Suprapubic skin (tissue), 4 donors: ENCODE data around the gene TAF6L. TPM values are rescaled to one million over a fixed set of nuclear protein-coding genes. Genes with fewer than 3 reads are reported as not detected.

Experiments
- DNase-seq, 2 donors: peaks; one replicate each; pipeline ENCODE4 v3.0.0-alpha.2; 2019; ENCODE audit warnings: low spot score in 2 of 2
- H3K27ac ChIP-seq: fragments of 200-600 bp; sonication (generic); one replicate; pipeline ENCODE4 v1.5.1; 2019
- H3K27me3 ChIP-seq: fragments of 200-600 bp; sonication (generic); one replicate; pipeline ENCODE4 v1.5.1; 2019
- H3K36me3 ChIP-seq: fragments of 200-600 bp; sonication (generic); one replicate; pipeline ENCODE4 v1.5.1; 2019
- H3K4me1 ChIP-seq: fragments of 200-600 bp; sonication (generic); one replicate; pipeline ENCODE4 v1.5.1; 2019
- H3K4me3 ChIP-seq: fragments of 200-600 bp; sonication (generic); one replicate; pipeline ENCODE4 v1.5.1; 2019; ENCODE audit warnings: mild to moderate bottlenecking
- H3K9me3 ChIP-seq: fragments of 200-600 bp; sonication (generic); one replicate; pipeline ENCODE4 v1.5.1; 2019
- EP300 ChIP-seq: sonication (generic); formaldehyde crosslinking; IDR thresholded peaks from one replicate; pipeline ENCODE4 v1.6.1; 2017; ENCODE audit warnings: antibody characterized with exemption
- POLR2A ChIP-seq, 2 donors: fragments of 450-650 bp; IDR thresholded peaks; one replicate each; pipeline ENCODE4 v1.6.1; 2017; ENCODE audit warnings: antibody characterized with exemption in 2 of 2, mild to moderate bottlenecking in 2 of 2, moderate library complexity in 2 of 2
- POLR2AphosphoS5 ChIP-seq, 3 donors: sonication (generic); formaldehyde crosslinking; IDR thresholded peaks; one replicate each; pipeline ENCODE4 v1.6.1; 2017; ENCODE audit warnings: antibody characterized with exemption in 3 of 3
- WGBS: methylation state at CpG from one replicate; pipeline ENCODE4 v1.1.5; 2018; 5-methylcytosine and 5-hydroxymethylcytosine counted together
- total RNA-seq, 4 donors: library from RNA; depleted of rRNA; stranded (reverse); fragments of >200 nt; gene quantifications; one replicate each; pipeline ENCODE4 v1.1.0, GENCODE V29; 2016
- TF ChIP-seq, protein P1 (sequence below), 2 donors: fragments of 200-600 bp in 1 of 2; fragments of 450-650 bp in 1 of 2; sonication (generic) in 1 of 2; IDR thresholded peaks; one replicate each; pipeline ENCODE4 v1.5.1; 2016 to 2019; ENCODE audit warnings: antibody characterized with exemption in 2 of 2, mild to moderate bottlenecking in 1 of 2, moderate library complexity in 1 of 2

Gene TAF6L
- total RNA-seq, 4 donors from 2014 or later: 10.2 to 48.7 (median 21.9) TPM

DNA sequence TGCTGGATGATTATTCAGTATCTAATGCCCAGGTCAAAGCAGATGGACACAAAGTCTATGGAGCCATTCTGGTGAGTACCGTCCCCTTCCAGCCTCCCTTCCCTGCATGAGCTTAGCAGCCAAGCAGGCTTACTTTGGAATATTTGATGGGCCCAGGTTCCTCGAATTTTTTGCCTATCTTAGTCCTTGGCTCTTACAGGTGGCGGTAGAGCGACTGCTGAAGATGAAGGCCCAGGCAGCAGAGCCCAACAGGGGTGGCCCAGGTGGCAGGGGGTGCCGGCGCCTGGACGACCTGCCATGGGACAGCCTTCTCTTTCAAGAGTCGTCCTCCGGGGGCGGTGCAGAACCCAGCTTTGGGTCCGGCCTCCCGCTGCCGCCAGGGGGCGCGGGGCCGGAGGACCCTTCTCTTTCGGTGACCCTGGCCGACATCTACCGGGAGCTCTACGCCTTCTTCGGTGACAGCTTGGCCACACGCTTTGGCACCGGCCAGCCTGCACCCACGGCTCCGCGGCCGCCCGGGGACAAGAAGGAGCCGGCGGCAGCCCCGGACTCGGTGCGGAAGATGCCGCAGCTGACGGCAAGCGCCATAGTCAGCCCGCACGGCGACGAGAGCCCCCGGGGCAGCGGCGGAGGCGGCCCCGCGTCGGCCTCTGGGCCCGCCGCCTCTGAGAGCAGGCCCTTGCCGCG is 15.3 kb downstream of the TAF6L start:
- Histone ChIP-seq H3K36me3 (peaks cover 29% of the 10 kb centered on the region), H3K4me1 (peaks cover 48% of the 10 kb centered on the region), H3K27ac (peak overlapping the region; percentile 95), H3K27me3 (no peaks in the 10 kb centered on the region), H3K9me3 (no peaks in the 10 kb centered on the region), H3K4me3 (peak overlapping the region; percentile 84)
- DNase-seq: peak; percentile 92 to 93
- TF ChIP-seq POLR2AphosphoS5 (IDR thresholded peaks at IDR 0.05): peak in 2 of 3 donors; percentile 44 to 66
- no peak for TF ChIP-seq EP300
- TF ChIP-seq, protein P1, sequence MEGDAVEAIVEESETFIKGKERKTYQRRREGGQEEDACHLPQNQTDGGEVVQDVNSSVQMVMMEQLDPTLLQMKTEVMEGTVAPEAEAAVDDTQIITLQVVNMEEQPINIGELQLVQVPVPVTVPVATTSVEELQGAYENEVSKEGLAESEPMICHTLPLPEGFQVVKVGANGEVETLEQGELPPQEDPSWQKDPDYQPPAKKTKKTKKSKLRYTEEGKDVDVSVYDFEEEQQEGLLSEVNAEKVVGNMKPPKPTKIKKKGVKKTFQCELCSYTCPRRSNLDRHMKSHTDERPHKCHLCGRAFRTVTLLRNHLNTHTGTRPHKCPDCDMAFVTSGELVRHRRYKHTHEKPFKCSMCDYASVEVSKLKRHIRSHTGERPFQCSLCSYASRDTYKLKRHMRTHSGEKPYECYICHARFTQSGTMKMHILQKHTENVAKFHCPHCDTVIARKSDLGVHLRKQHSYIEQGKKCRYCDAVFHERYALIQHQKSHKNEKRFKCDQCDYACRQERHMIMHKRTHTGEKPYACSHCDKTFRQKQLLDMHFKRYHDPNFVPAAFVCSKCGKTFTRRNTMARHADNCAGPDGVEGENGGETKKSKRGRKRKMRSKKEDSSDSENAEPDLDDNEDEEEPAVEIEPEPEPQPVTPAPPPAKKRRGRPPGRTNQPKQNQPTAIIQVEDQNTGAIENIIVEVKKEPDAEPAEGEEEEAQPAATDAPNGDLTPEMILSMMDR (IDR thresholded peaks at IDR 0.05): peak; percentile 89 to 90
- TF ChIP-seq POLR2A (IDR thresholded peaks at IDR 0.05): no peak
- WGBS: 2% methylated on average over 16 of the region's 51 CpGs

DNA sequence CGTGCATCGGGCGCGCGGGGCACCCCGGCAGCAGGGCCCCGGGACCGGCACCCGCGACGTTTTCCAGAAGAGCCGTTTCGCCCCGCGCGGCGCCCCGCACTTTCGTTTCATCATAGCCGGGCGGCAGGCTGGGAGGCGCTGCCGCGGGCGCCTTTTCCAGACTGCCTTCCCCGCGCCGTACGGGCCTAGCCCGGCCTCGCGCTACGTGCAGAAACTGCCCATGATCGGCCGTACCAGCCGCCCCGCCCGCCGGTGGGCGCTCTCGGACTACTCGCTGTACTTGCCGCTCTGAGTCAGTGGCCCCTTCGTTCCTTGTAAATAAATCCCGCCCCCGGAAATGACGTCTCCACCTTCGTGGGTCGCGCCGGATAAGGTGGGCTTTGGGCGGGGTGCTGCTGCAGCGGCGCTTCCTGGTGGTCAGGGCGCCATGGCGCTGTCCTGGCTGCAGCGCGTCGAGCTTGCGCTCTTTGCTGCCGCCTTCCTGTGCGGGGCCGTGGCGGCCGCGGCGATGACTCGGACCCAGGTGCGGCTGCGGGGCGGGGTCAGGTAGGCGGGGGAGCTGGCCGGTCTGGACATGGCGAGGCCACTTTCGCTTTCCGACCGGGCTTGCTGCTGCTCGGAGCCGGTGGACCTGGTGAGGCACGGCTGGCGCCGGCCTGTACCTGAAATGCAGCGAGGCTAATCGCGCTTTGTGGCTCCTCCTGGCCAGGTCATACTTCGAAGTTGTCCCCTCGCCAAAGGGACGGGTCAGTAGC is 16.0 kb downstream of the TAF6L start, which contains the start of gene TMEM179B:
TMEM179B (plus strand) TSS at position 398 of the 755 bp plus-strand sequence; CDS start at position 428, 30 bp downstream.
- DNase-seq: peak; percentile 99 to 100
- H3K36me3 ChIP-seq: peaks cover 24% of the 10 kb centered on the region
- WGBS: under 1% methylated on average over 22 of the region's 88 CpGs
- TF ChIP-seq POLR2A (IDR thresholded peaks at IDR 0.05): peak; percentile 56 to 93
- peak; percentile 94 to 97 (median 97) for TF ChIP-seq POLR2AphosphoS5 (IDR thresholded peaks at IDR 0.05)
- TF ChIP-seq, protein P1 (IDR thresholded peaks at IDR 0.05): peak; percentile 29 to 37
- TF ChIP-seq EP300: no peak
- peaks cover 51% of the 10 kb centered on the region for H3K4me1 ChIP-seq
- H3K27ac ChIP-seq: peak within 1 kb of the TSS; percentile 95
- no peaks in the 10 kb centered on the region for H3K9me3 ChIP-seq
- peak within 1 kb of the TSS; percentile 84 for H3K4me3 ChIP-seq
- H3K27me3 ChIP-seq: no peaks in the 10 kb centered on the region

DNA sequence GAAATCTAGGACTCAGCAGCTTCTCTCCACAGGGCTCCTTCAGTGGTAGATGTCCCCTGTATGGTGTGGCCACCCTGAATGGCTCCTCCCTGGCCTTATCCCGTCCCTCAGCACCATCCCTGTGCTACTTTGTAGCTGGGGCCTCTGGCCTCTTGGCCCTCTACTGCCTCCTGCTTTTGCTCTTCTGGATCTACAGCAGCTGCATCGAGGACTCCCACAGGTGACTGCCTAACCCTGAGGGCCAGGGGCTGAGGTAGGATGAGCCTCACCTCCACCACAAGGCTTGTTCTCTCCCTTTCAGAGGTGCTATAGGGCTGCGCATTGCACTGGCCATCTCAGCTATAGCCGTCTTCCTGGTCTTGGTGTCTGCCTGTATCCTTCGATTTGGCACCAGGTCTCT is 17.8 kb downstream of the TAF6L start:
- Histone ChIP-seq H3K4me1 (peaks cover 61% of the 10 kb centered on the region), H3K36me3 (peaks cover 31% of the 10 kb centered on the region), H3K9me3 (no peaks in the 10 kb centered on the region), H3K4me3 (no peak overlapping the region), H3K27me3 (no peaks in the 10 kb centered on the region), H3K27ac (no peak overlapping the region)
- TF ChIP-seq EP300 (no peak), POLR2AphosphoS5 (IDR thresholded peaks at IDR 0.05) (no peak)
- TF ChIP-seq, protein P1 (IDR thresholded peaks at IDR 0.05): no peak
- 61% methylated on average over 5 of the region's 5 CpGs for WGBS
- DNase-seq: no peak

DNA sequence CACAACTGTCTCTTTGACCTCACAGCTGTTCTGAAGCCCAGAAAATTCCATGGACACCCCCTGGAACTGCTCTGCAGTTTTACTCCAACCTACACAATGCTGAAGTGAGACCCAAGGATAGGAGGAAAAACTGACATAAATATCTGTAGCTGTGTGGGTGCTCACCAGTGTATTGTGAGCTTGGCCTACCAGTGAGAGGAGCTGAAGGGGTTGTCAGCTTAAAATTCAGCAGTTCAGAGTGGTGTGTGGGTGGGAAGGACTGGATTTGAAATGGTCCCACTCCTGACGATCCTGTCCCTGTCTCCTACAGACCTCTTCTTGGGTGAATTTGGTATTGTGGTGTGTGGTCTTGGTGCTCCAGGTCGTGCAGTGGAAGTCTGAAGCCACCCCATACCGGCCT is 18.4 kb downstream of the TAF6L start:
- Histone ChIP-seq H3K9me3 (no peaks in the 10 kb centered on the region), H3K27me3 (no peaks in the 10 kb centered on the region), H3K4me3 (no peak overlapping the region), H3K27ac (no peak overlapping the region), H3K4me1 (peaks cover 61% of the 10 kb centered on the region), H3K36me3 (peaks cover 37% of the 10 kb centered on the region)
- no peak for DNase-seq
- WGBS: 59% methylated on average over 3 of the region's 3 CpGs
- TF ChIP-seq, protein P1 (IDR thresholded peaks at IDR 0.05): no peak
- TF ChIP-seq EP300 (no peak), POLR2A (IDR thresholded peaks at IDR 0.05) (no peak), POLR2AphosphoS5 (IDR thresholded peaks at IDR 0.05) (no peak)
